CD4-positive, alpha-beta T cell treated with Interleukin-21 for 1 hour (primary cell): ENCODE results near the gene MAGI2.
"Not testable (repeated sequence)": the region's sequence is repeated elsewhere in the genome, so short reads cannot be mapped to it uniquely, and the experiment has no call there.

Experiments used
- DNase-seq: peaks from one replicate; pipeline ENCODE4 v3.0.0-alpha.2; 2020

MAGI2 gene

GRCh38 chr7:78521961-78522360 is 931.5 kb downstream of the MAGI2 start:
- no peak for DNase-seq

DNA sequence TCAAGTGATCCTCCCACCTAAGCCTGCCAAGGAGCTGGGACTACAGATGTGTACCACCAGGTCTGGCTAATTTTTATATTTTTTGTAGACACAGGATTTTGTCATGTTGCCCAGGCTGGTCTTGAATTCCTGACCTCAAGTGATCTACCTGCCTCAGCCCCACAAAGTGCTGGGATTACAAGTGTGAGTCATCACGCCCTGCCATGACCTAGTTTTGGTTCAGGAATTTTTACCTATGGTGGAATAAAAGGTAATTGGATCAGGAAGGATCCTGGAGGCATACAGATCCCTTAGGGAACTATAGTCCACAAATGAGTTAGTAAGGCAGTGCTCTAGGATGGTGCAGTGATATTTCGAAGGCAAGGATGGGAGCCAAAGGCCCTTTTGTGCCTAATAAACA is 937.0 kb downstream of the MAGI2 start:
- DNase-seq = no peak

- no peak for DNase-seq
Measured at GRCh38 chr7:78514634-78515033, 938.8 kb downstream of the MAGI2 start.

- DNase-seq = no peak
Measured at GRCh38 chr7:78510580-78511188, 942.8 kb downstream of the MAGI2 start.

DNA sequence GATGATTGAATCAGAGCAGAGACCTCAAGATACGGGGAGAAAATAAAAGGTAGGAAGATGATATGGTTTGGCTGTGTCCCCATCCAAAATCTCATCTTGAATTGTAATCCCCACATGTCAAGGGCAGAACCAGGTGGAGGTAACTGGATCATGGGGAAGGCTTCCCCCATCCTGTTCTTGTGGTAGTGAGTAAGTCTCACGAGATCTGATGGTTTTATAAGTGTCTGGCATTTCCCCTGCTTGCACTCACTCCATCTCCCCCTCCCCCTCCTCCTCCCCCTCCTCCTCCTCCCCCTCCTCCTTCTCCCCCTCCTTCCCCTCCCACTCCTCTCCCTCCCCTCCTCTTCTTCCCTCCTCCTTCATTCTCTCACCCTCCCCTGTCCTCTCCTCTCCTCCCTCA is 950.2 kb downstream of the MAGI2 start:
- not testable (repeated sequence) for DNase-seq

DNA sequence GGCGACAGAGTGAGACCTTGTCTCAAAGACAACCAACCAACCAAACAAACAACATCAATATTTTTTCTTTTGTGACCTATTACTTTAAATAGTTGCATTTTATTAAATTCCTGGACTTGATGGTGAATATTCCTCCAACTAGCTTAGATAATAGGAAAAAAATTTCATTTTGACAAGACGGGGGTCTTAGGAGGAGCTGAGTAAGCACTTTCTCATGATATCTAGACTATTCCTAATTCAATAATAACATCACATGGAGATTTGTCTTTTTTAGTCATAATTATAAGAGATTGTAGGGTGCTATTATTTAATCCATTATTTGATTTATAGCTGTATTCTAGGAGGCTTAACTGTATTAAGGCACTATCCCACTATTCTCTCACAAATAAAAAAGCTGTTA is 952.4 kb downstream of the MAGI2 start:
- DNase-seq = no peak

- no peak for DNase-seq
Measured at GRCh38 chr7:78499971-78500370, 953.5 kb downstream of the MAGI2 start.

DNA sequence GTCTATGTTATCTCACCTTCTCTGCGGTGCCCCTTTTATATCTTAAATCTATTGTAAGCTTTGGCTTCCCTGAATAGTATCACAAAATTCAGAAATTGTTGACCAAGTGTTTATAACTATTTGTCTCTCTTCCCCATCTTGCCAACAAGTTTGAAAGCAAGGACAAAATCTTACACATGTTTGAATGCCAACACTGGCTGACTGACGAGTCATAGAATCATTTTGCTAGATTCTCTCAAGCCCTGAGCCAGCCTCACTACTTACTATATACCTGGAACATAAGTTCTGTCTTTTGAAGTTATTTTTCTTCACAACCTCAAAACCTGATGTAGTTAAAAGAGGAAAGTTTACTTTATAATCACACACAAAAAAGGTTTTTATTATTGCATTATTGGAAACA is 954.2 kb downstream of the MAGI2 start:
- no peak for DNase-seq

DNA sequence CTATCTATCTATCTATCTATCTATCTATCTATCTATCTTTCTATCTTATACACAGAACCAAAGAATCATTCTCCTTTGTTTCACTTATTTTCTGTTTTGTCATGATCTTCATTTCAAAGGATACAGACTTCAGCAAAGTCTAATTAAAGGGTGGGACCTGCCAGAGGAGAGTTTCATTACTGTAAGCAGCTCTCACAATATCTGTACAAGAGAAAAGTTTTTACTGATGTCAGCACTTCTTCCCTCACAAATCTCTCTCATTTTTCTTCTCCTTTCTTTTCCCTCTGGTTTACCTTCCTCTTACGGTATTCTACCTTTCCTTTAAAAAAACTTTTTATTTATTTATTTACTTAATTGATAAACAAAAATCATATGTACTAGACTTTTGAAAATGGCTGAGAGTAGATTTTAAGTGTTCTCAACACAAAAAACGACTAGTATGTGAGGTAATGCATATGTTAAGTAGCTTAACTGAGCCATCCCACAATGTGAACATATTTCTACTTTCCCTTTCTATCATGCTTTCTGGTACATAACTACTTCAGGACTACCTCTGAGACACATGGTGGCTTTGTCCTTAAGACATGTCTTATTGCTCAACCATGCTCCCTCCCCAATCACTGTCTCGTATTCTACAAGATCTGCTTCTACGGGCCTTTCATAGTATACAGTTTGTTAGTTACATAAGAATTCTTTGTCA is 955.6 kb downstream of the MAGI2 start:
- no peak for DNase-seq

- no peak for DNase-seq
Measured at GRCh38 chr7:78496096-78496630, 957.3 kb downstream of the MAGI2 start.

GRCh38 chr7:78493401-78493800 is 960.1 kb downstream of the MAGI2 start:
- no peak for DNase-seq

DNA sequence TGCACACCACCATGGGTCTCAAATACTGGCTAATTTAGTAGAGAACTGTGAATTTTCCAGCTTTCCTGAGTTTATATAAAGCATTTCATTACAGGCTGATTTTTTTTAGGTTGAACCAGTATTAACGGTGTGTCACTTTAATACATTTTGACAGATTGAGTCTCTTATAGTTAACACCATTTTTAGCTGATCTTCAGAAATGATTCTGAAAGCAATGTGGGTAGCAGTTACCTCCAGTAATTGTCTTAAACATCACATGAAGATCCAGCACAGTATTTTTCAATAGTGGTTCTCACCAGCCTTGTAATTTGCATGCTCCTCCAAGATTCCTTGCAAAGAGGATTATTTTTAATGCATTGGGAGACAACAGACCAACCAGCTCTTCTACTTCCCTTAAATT is 961.3 kb downstream of the MAGI2 start:
- no peak for DNase-seq

GRCh38 chr7:78490524-78490923 is 962.9 kb downstream of the MAGI2 start:
- DNase-seq = no peak

DNA sequence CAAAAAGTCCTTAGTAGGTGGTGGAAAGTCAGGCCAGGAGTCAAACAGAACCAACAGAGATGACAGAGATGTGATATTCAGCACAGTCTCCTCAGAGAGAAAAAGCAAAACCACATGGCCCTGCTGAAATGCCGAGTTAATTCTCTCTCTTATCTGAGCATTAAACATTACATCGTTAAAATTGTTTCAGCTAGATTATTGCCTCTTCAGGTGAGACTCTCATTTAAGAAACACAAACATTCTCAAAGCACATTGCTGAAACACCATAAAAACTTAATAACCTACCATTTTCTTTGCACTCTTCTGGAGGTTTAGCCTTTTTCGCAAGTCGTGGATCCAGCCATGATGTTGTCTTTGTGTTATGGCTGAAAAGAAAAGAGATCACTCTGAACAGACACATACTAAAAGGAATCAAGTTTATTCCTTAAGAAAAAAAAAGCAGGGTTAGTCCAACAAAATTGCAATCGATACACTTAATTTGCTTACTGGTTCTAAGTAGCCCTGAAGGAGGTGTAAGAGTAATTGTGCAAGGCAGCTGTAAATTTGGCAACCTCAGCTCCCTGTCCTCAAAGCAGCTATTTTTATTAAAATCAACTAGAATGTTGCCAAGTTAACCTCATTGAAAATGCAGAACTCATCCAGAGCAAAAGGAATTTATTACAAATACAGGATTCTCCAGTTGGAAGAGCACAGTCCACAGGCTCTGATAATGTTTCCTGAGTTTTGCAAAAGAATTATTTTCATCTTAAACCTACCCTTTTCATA is 963.8 kb downstream of the MAGI2 start:
- no peak for DNase-seq

DNA sequence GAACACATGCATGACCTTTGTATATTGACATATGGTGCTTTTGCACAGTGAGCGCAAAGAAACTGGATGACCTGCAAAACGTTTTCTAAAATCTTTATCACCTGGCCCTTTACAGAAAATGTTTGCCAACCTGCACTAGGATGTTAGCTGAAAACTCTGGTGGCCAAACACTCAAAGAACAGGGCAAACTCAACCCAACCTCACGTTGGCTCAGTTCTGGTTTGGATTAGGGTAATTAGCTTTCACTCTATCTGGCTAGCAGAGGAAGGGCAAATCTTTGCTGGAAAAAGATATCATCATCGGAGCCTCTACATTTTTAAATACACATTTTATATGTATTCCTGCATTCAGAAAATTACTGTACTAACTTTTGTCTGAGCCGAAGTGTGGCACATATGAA is 966.0 kb downstream of the MAGI2 start:
- no peak for DNase-seq

GRCh38 chr7:78479348-78479747 is 974.1 kb downstream of the MAGI2 start:
- DNase-seq = no peak

DNA sequence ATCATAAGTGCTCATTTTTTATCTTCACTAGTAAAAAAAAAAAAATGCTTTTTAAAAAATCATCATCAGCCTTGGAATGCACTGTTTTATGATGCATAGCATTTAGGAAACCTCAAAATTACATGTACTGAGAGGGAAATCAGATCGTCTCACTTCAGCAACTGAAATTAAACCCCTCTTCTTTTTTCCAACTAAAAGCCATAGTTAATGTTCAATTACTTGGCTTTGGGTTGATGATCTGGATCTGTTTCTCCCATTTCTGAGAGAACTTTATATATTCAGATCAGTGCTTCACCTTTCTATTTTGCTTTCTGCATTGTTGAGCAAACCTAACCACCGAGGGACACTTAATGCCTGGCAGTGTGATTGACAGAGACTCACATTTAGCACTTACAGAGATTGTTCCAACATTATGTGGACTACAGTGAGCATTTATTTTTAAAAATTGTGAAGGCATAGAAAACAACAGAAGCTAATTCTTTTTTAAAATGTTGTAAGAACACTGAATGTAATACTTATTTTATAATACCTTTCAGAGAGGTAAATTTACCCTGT is 976.5 kb downstream of the MAGI2 start:
- DNase-seq = no peak

DNA sequence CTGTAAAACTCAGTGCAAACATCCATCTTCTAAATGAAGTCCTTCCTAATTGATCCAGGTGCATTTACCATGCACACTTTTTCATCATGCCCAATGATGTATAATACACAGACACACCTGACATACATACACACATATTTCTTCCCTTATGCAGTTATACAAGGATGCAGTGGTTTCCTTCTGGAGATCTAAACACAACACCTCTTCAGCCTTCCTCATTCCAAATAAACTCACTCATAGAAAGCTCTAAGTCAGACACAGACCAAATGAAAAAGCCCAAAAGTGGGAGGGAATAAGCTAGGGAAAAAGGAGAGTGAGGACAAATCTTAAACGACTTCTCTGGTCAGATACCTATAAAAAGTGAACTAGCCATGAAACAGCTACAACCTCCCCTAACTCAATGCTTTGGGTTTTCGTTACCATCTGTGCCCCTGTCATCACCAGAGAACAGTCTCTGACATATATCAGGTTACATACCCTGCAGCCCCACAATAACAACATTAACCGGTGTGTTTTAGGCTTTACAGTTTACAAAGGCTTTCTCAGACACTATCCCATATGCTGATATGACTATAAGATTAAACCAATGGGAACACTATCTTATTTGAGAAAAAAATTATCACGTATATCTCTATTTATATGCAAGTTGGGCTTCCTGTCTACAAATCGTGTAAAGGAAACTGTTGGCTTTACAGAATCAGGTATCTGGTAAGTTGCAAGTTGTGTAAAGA is 979.7 kb downstream of the MAGI2 start:
- DNase-seq = no peak

- DNase-seq = no peak
Measured at GRCh38 chr7:78473021-78473420, 980.4 kb downstream of the MAGI2 start.

- DNase-seq = no peak
Measured at GRCh38 chr7:78472519-78472918, 980.9 kb downstream of the MAGI2 start.

- no peak for DNase-seq
Measured at GRCh38 chr7:78465894-78466293, 987.6 kb downstream of the MAGI2 start.

DNA sequence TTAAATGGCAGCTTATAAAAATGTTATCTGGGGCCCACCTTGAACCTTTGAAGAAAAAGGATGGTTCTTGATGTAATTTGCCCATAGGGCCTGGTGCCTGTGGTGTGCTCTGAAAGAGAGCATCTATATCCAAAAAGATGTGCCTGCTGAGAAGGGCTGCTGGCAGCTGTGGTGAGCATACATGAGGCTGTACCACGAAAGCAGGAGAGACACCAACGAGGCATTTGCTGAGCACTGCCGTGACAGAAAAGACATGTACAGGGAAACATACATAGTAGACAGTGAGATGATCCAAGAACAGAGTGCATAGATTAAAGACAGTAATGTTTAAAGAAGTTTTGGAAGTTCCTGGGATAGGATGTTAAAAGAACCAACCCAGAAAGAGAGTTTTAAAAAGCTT is 990.4 kb downstream of the MAGI2 start:
- DNase-seq = no peak

DNA sequence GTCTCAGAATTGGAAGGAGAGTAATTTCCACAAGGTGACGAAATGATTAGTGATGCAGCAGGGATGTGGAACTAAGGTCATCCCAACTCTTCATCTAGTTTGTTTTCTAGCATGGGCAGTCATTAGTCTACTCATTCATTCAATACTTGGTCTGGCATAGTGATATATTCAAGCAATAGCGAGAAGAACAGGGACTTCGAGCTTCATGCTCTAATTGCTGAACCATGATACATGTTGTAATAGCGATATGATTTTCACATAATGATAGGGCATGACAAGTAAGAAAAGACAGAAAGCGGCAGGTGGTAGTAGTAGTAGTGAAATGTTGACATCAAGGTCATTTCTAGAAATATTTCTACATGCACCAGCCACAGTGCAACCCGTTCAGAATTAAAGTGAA is 1002.8 kb downstream of the MAGI2 start:
- DNase-seq = no peak
